Neutrophil (primary cell): Measurements from ENCODE around the gene CPN1.

Experiments used
- H3K27ac ChIP-seq: fragments of 200-600 bp; sonication (generic); 2 replicates; pipeline ENCODE4 v1.5.1; 2016; ENCODE audit warnings: mild to moderate bottlenecking, moderate library complexity
- H3K27me3 ChIP-seq: fragments of 200-600 bp; sonication (generic); 2 replicates; pipeline ENCODE4 v1.6.0; 2016; ENCODE audit warnings: mild to moderate bottlenecking
- H3K36me3 ChIP-seq: fragments of 200-600 bp; sonication (generic); 2 replicates; pipeline ENCODE4 v1.5.1; 2017
- H3K4me1 ChIP-seq, 2 experiments: fragments of 200-600 bp in 1 of 2; sonication (generic) in 1 of 2; 1 replicate in 1 of 2; 2 replicates in 1 of 2; pipeline versions ENCODE4 v1.5.1 to v1.6.1; 2013 to 2016; ENCODE audit warnings: low read depth in 1 of 2, low read length in 1 of 2, mild to moderate bottlenecking in 1 of 2, moderate library complexity in 1 of 2; ENCODE audit not compliant: control insufficient read depth in 1 of 2, insufficient read depth in 1 of 2
- H3K4me3 ChIP-seq, 2 experiments: fragments of 200-600 bp in 1 of 2; sonication (generic) in 1 of 2; 1 replicate in 1 of 2; 2 replicates in 1 of 2; pipeline ENCODE4 v1.5.1; 2013 to 2016; ENCODE audit warnings: low read depth in 1 of 2, low read length in 1 of 2, mild to moderate bottlenecking in 1 of 2, moderate library complexity in 1 of 2
- H3K9me3 ChIP-seq: fragments of 200-600 bp; sonication (generic); 2 replicates; pipeline ENCODE4 v1.5.1; 2016
- CTCF ChIP-seq: fragments of 200-600 bp; sonication (generic); IDR thresholded peaks from 2 replicates; pipeline ENCODE4 v1.5.1; 2016; ENCODE audit warnings: antibody characterized with exemption

Gene CPN1

GRCh38 chr10:100022403-100022802 lies 59.3 kb downstream of the CPN1 start:
- Histone ChIP-seq H3K27me3 (peaks cover 28% of the 10 kb centered on the region), H3K9me3 (no peaks in the 10 kb centered on the region), H3K4me3 (no peak overlapping the region), H3K4me1 (no peaks in the 10 kb centered on the region), H3K36me3 (no peaks in the 10 kb centered on the region), H3K27ac (no peak overlapping the region)
- no peak for TF ChIP-seq CTCF

- Histone ChIP-seq H3K4me1 (no peaks in the 10 kb centered on the region), H3K27ac (no peak overlapping the region), H3K4me3 (no peak overlapping the region), H3K27me3 (peaks cover 28% of the 10 kb centered on the region), H3K36me3 (no peaks in the 10 kb centered on the region), H3K9me3 (no peaks in the 10 kb centered on the region)
- TF ChIP-seq CTCF: no peak
Observed at GRCh38 chr10:100021322-100021721, 60.3 kb downstream of the CPN1 start.

GRCh38 chr10:100020886-100021253 lies 60.8 kb downstream of the CPN1 start:
- TF ChIP-seq CTCF: no peak
- Histone ChIP-seq H3K27me3 (peaks cover 28% of the 10 kb centered on the region), H3K4me3 (no peak overlapping the region), H3K9me3 (no peaks in the 10 kb centered on the region), H3K27ac (no peak overlapping the region), H3K36me3 (no peaks in the 10 kb centered on the region), H3K4me1 (no peaks in the 10 kb centered on the region)

GRCh38 chr10:100020142-100020885 lies 61.4 kb downstream of the CPN1 start:
- no peaks in the 10 kb centered on the region for H3K36me3 ChIP-seq
- peaks cover 28% of the 10 kb centered on the region for H3K27me3 ChIP-seq
- no peaks in the 10 kb centered on the region for H3K4me1 ChIP-seq
- H3K9me3 ChIP-seq: no peaks in the 10 kb centered on the region
- H3K27ac ChIP-seq: no peak overlapping the region
- H3K4me3 ChIP-seq: no peak overlapping the region
- TF ChIP-seq CTCF: no peak

GRCh38 chr10:100019787-100020141 lies 61.9 kb downstream of the CPN1 start:
- Histone ChIP-seq H3K9me3 (no peaks in the 10 kb centered on the region), H3K36me3 (no peaks in the 10 kb centered on the region), H3K27me3 (peaks cover 28% of the 10 kb centered on the region), H3K27ac (no peak overlapping the region), H3K4me3 (no peak overlapping the region), H3K4me1 (no peaks in the 10 kb centered on the region)
- no peak for TF ChIP-seq CTCF
